Panc1 (cell line): ENCODE measurements around the gene TMEM151B.

Source experiments
- CTCF ChIP-seq: fragments of 450-650 bp; IDR thresholded peaks from 2 replicates; pipeline ENCODE4 v1.5.1; 2017; ENCODE audit warnings: mild to moderate bottlenecking
- POLR2AphosphoS5 ChIP-seq: IDR thresholded peaks from 2 replicates; pipeline ENCODE4 v1.6.1; 2012; ENCODE audit warnings: mild to moderate bottlenecking, low read depth, low read length, moderate library complexity
- REST ChIP-seq, 2 experiments: IDR thresholded peaks; 2 replicates each; pipeline ENCODE4 v1.6.1; 2011 to 2012; ENCODE audit warnings: low read depth in 2 of 2, control low read depth in 1 of 2, low read length in 1 of 2, mild to moderate bottlenecking in 1 of 2, moderate library complexity in 1 of 2; ENCODE audit not compliant: insufficient read depth in 1 of 2
- TCF7L2 ChIP-seq: IDR thresholded peaks from 2 replicates; pipeline ENCODE4 v1.6.1; 2011; ENCODE audit warnings: mild to moderate bottlenecking, low read depth, low read length, inconsistent platforms

DNA sequence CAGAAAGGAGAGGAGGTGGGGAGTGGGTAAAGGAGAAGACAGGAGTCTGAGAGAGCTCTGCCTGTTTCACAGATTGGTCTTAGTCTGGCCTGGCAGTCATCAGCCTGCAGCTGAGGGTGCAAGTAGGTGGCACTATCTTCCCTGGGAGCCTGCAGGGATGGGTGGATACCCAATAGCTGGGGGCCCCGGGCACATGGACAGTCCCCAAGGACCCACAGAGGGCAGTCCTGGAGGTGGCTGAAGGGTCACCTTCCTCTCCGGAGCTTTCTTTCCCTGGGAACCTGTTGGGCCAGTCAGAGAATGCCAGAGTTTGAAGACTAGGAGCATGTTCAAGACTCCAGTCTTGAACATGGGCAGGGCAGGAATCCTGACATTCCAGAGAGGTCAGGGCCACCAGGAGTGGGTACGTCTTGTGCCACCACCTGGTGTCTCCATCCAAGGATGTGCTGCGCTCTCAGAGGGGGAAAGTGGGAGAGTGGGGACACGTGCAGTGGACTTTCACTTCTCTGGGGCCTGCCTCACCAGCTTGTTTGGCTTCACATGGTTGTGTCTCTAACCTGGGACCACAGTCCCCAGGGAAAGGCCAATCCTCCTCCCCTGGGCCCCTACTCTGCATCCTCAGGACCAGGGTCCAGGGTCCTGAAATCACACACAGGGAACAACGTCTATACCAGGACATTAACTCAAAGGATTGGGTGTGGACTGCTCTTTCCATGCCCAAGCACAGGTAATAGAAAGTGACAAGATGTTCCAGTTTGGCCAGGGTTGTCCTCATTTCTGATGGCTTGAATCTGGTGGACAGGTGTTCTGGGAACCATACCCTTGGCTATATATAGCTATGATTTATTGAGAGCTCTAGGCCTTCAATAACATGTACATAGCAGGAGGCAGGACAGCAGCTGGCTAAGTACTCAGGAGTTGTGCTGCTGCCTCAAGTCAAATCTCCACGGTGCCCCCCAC is 24.9 kb downstream of the TMEM151B start:
- no peak for TF ChIP-seq CTCF
- TF ChIP-seq POLR2AphosphoS5, result no peak
- no peak for TF ChIP-seq REST (IDR thresholded peaks at IDR 0.05; ENCODE audit: insufficient read depth in 1 of 2, low read depth in 2 of 2, low read length in 1 of 2)
- no peak for TF ChIP-seq TCF7L2
